H7 (cell line): ENCODE results near the gene NUP85. TPM values are rescaled to one million over a fixed set of nuclear protein-coding genes. Genes with fewer than 3 reads are reported as not detected.

ENCODE experiments used
- DNase-seq: peaks from one replicate; pipeline ENCODE4 v3.0.0; 2012
- H3K27me3 ChIP-seq: 2 replicates; pipeline ENCODE4 v1.6.0; 2011; ENCODE audit warnings: mild to moderate bottlenecking, low read length; ENCODE audit not compliant: control insufficient read depth, insufficient read depth
- H3K36me3 ChIP-seq: replicated peaks from 2 replicates; pipeline ENCODE4 v1.5.1; 2011; ENCODE audit warnings: low read length; ENCODE audit not compliant: control insufficient read depth, insufficient read depth
- H3K4me3 ChIP-seq: 2 replicates; pipeline ENCODE4 v1.5.1; 2011; ENCODE audit warnings: low read depth, mild to moderate bottlenecking, control low read depth, low read length, moderate library complexity; ENCODE audit not compliant: insufficient read depth
- total RNA-seq: library from RNA; depleted of rRNA; stranded (reverse); fragments of >200 nt; shearing (Covaris generic); gene quantifications from 2 replicates; pipeline ENCODE4 v1.2.3, GENCODE V29; 2014

Gene NUP85
- total RNA-seq, 1 experiment from 2014 or later: 62.8 TPM

- Histone ChIP-seq H3K27me3 (no peaks in the 10 kb centered on the region), H3K4me3 (no peak overlapping the region), H3K36me3 (peaks cover 48% of the 10 kb centered on the region)
- DNase-seq: no peak
These were observed 22.2 kb downstream of the NUP85 start for GRCh38 chr17:75227729-75228128.

GRCh38 chr17:75228305-75228704 is 22.8 kb downstream of the NUP85 start:
- no peak for DNase-seq
- Histone ChIP-seq H3K4me3 (no peak overlapping the region), H3K36me3 (peaks cover 52% of the 10 kb centered on the region), H3K27me3 (no peaks in the 10 kb centered on the region)

GRCh38 chr17:75228847-75229246 is 23.4 kb downstream of the NUP85 start:
- no peak overlapping the region for H3K4me3 ChIP-seq
- no peak for DNase-seq
- H3K36me3 ChIP-seq: peaks cover 52% of the 10 kb centered on the region
- no peaks in the 10 kb centered on the region for H3K27me3 ChIP-seq

GRCh38 chr17:75231071-75231470 is 25.6 kb downstream of the NUP85 start:
- DNase-seq: no peak
- Histone ChIP-seq H3K27me3 (no peaks in the 10 kb centered on the region), H3K4me3 (no peak overlapping the region), H3K36me3 (peaks cover 56% of the 10 kb centered on the region)

- H3K36me3 ChIP-seq: peaks cover 54% of the 10 kb centered on the region
- no peaks in the 10 kb centered on the region for H3K27me3 ChIP-seq
- H3K4me3 ChIP-seq: no peak overlapping the region
- DNase-seq: no peak
These were observed 26.4 kb downstream of the NUP85 start for GRCh38 chr17:75231741-75232464.

- no peak for DNase-seq
- Histone ChIP-seq H3K36me3 (peaks cover 60% of the 10 kb centered on the region), H3K27me3 (no peaks in the 10 kb centered on the region)
These were observed 27.3 kb downstream of the NUP85 start for GRCh38 chr17:75232786-75233185.

GRCh38 chr17:75237100-75238014 is 31.9 kb downstream of the NUP85 start:
- Histone ChIP-seq H3K36me3 (peaks cover 59% of the 10 kb centered on the region), H3K4me3 (no peak overlapping the region), H3K27me3 (no peaks in the 10 kb centered on the region)
- DNase-seq: peak; percentile 22

More at GRCh38 chr17:75232786-75233185, 27.3 kb downstream of the NUP85 start:
- no peak overlapping the region for H3K4me3 ChIP-seq

- H3K36me3 ChIP-seq: peaks cover 58% of the 10 kb centered on the region
- H3K27me3 ChIP-seq: no peaks in the 10 kb centered on the region
- no peak for DNase-seq
- H3K4me3 ChIP-seq: no peak overlapping the region
These were observed 32.6 kb downstream of the NUP85 start for GRCh38 chr17:75238020-75238580.

GRCh38 chr17:75238684-75239191 is 33.3 kb downstream of the NUP85 start:
- no peak overlapping the region for H3K4me3 ChIP-seq
- peaks cover 64% of the 10 kb centered on the region for H3K36me3 ChIP-seq
- peak; percentile 92 for DNase-seq
- H3K27me3 ChIP-seq: no peaks in the 10 kb centered on the region

- Histone ChIP-seq H3K36me3 (peaks cover 68% of the 10 kb centered on the region), H3K27me3 (no peaks in the 10 kb centered on the region), H3K4me3 (no peak overlapping the region)
- DNase-seq: no peak
These were observed 33.7 kb downstream of the NUP85 start for GRCh38 chr17:75239214-75239613.

GRCh38 chr17:75239778-75240393 is 34.4 kb downstream of the NUP85 start:
- Histone ChIP-seq H3K4me3 (no peak overlapping the region), H3K27me3 (no peaks in the 10 kb centered on the region), H3K36me3 (peaks cover 66% of the 10 kb centered on the region)
- no peak for DNase-seq

- Histone ChIP-seq H3K4me3 (no peak overlapping the region), H3K36me3 (peaks cover 65% of the 10 kb centered on the region), H3K27me3 (no peaks in the 10 kb centered on the region)
- peak; percentile 96 for DNase-seq
These were observed 35.1 kb downstream of the NUP85 start for GRCh38 chr17:75240394-75241142.

- Histone ChIP-seq H3K27me3 (no peaks in the 10 kb centered on the region), H3K36me3 (peaks cover 69% of the 10 kb centered on the region), H3K4me3 (no peak overlapping the region)
- DNase-seq: no peak
These were observed 35.6 kb downstream of the NUP85 start for GRCh38 chr17:75241143-75241430.

GRCh38 chr17:75241502-75241901 is 36.0 kb downstream of the NUP85 start:
- H3K4me3 ChIP-seq: no peak overlapping the region
- H3K27me3 ChIP-seq: no peaks in the 10 kb centered on the region
- peak; percentile 26 for DNase-seq
- peaks cover 70% of the 10 kb centered on the region for H3K36me3 ChIP-seq
